Panc1 (cell line): Measurements from ENCODE around the gene FHOD1. TPM values are rescaled to one million over a fixed set of nuclear protein-coding genes. Genes with fewer than 3 reads are reported as not detected.

Source experiments
- ATAC-seq: fragments of 200-7000 bp; cut with Tn5 transposase; 2 replicates; pipeline ENCODE4 v1.9.1; 2020; ENCODE audit warnings: mild to moderate bottlenecking, moderate library complexity
- BruUV-seq: library from RNA; stranded (reverse); fragments of 400-500 nt; replicated peaks from 2 replicates; lab custom pipeline; 2021; lab: Mats Ljungman, UMichigan
- CTCF ChIA-PET: fragments of 300-600 bp; sonication (Branson Sonifier 250); formaldehyde crosslinking; loops from one replicate; lab custom pipeline; 2022; ENCODE audit warnings: antibody characterized with exemption; lab: Charles Lee
- POLR2A ChIA-PET: fragments of 300-600 bp; sonication (Branson Sonifier 250); formaldehyde crosslinking; loops from one replicate; lab custom pipeline; 2022; ENCODE audit warnings: antibody characterized with exemption; lab: Charles Lee
- DNase-seq: peaks from one replicate; pipeline ENCODE4 v3.0.0-alpha.2; 2010; ENCODE audit warnings: low read depth, low spot score
- H3K27ac ChIP-seq: 2 replicates; pipeline ENCODE4 v1.5.1; 2011; ENCODE audit warnings: mild to moderate bottlenecking, low read length, inconsistent platforms
- H3K27me3 ChIP-seq: fragments of 200-500 bp; sonication (Bioruptor generic); 2 replicates; pipeline ENCODE4 v1.6.0; 2014; ENCODE audit warnings: low read length, inconsistent platforms; ENCODE audit not compliant: control insufficient read depth, insufficient read depth
- H3K36me3 ChIP-seq: fragments of 200-500 bp; sonication (Bioruptor generic); 2 replicates; pipeline ENCODE4 v1.5.1; 2014; ENCODE audit warnings: inconsistent platforms, mild to moderate bottlenecking, low read length, moderate library complexity; ENCODE audit not compliant: control insufficient read depth, insufficient read depth
- H3K4me1 ChIP-seq: 2 replicates; pipeline ENCODE4 v1.5.1; 2011; ENCODE audit warnings: inconsistent platforms, mild to moderate bottlenecking, low read length, moderate library complexity; ENCODE audit not compliant: control insufficient read depth, insufficient read depth
- H3K4me3 ChIP-seq, 2 experiments: 2 replicates each; pipeline ENCODE4 v1.5.1; 2011 to 2012; ENCODE audit warnings: low read depth in 2 of 2, low read length in 2 of 2, mild to moderate bottlenecking in 2 of 2, inconsistent platforms in 1 of 2, moderate library complexity in 1 of 2
- H3K9me3 ChIP-seq: fragments of 200-500 bp; sonication (Bioruptor generic); 2 replicates; pipeline ENCODE4 v1.5.1; 2014; ENCODE audit warnings: low read depth, mild to moderate bottlenecking, inconsistent platforms, low read length, moderate library complexity; ENCODE audit not compliant: control insufficient read depth, insufficient read depth
- CTCF ChIP-seq: fragments of 450-650 bp; IDR thresholded peaks from 2 replicates; pipeline ENCODE4 v1.5.1; 2017; ENCODE audit warnings: mild to moderate bottlenecking
- POLR2AphosphoS5 ChIP-seq: IDR thresholded peaks from 2 replicates; pipeline ENCODE4 v1.6.1; 2012; ENCODE audit warnings: mild to moderate bottlenecking, low read depth, low read length, moderate library complexity
- REST ChIP-seq, 2 experiments: IDR thresholded peaks; 2 replicates each; pipeline ENCODE4 v1.6.1; 2011 to 2012; ENCODE audit warnings: low read depth in 2 of 2, control low read depth in 1 of 2, low read length in 1 of 2, mild to moderate bottlenecking in 1 of 2, moderate library complexity in 1 of 2; ENCODE audit not compliant: insufficient read depth in 1 of 2
- SIN3A ChIP-seq: IDR thresholded peaks from 2 replicates; pipeline ENCODE4 v1.6.1; 2012; ENCODE audit warnings: low read depth, mild to moderate bottlenecking, low read length, moderate library complexity, borderline replicate concordance; ENCODE audit not compliant: insufficient read depth
- TCF7L2 ChIP-seq: IDR thresholded peaks from 2 replicates; pipeline ENCODE4 v1.6.1; 2011; ENCODE audit warnings: mild to moderate bottlenecking, low read depth, low read length, inconsistent platforms
- in situ Hi-C: cut with HindIII; loops from 2 replicates; pipeline ENCODE4 v1.10.0; 2016; ENCODE audit warnings: low sequenced_read_pairs, low pct_unique_long_range_greater_than_20kb
- intact Hi-C: fragments of 100-400 bp; cut with micrococcal nuclease; formaldehyde crosslinking; loops from one replicate; pipeline ENCODE4 v1.10.0; 2022; ENCODE audit not compliant: unreplicated experiment
- total RNA-seq: library from RNA; stranded (reverse); gene quantifications from one replicate; pipeline ENCODE4 v1.2.1, GENCODE V29; 2021; ENCODE audit not compliant: unreplicated experiment

The FHOD1 gene
- total RNA-seq, 1 experiment from 2014 or later = 9.3 TPM

DNA sequence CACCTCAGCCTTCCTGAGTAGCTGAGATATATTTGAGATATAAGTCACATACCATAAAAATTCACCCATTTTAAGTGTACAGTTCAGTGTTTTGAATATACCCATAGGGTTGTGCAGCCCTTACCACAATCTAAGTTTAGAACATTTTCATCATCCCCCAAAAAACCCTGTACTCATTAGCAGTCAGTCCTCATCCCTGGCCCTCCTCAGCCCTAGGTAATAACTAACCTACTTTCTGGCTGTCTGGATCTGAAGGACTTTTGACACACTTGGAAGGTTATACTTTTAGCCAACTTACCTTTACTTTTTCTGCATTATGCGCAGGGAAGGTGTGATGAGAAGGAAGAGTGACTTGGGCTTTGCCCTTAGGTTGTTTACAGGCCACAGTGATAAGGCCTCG, 28.0 kb upstream of the FHOD1 start:
- CTCF ChIA-PET = no interaction called here
- no peaks in the 10 kb centered on the region for H3K27me3 ChIP-seq
- no peak for ATAC-seq
- POLR2A ChIA-PET = no interaction called here
- H3K9me3 ChIP-seq = no peaks in the 10 kb centered on the region
- peaks cover 6% of the 10 kb centered on the region; the same call in 1 of the 2 replicates for H3K4me1 ChIP-seq
- no peak overlapping the region for H3K4me3 ChIP-seq
- DNase-seq = no peak
- in situ Hi-C loops = no loop called here
- no TSS peak for BruUV-seq
- no peaks in the 10 kb centered on the region; the same call in 1 of the 2 replicates for H3K36me3 ChIP-seq
- no peak overlapping the region for H3K27ac ChIP-seq
- intact Hi-C loops = no loop called here
- no peak for TF ChIP-seq TCF7L2
- no peak for TF ChIP-seq REST (IDR thresholded peaks at IDR 0.05; ENCODE audit: insufficient read depth in 1 of 2, low read depth in 2 of 2, low read length in 1 of 2)
- no peak for TF ChIP-seq POLR2AphosphoS5
- no peak for TF ChIP-seq CTCF
- no peak for TF ChIP-seq SIN3A

DNA sequence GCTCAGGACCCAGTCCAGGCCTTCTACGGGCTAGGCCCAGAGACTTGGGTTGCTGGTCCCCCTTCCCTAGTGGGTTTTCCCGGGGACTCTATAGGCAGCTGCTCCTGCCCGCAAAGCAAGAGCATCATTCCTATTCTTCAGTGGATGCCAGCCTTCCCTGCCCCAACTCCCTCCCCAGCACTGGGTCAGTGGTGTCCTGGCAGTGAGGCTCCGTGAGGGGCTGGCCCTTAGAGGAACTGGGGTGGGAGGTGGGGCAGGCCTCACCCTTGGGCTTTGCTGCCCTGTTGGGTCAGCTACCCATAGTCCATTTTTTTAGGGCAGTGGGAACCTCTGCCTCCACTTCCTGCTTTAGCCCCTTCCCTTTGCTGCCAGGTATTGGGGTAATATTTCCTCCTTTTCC, 24.2 kb upstream of the FHOD1 start:
- intact Hi-C loops = no loop called here
- ChIA-PET CTCF (interaction anchor here (1.0 kb wide), 1 partner anchor 11 kb away, joined by 3 read pairs; no protein-coding TSS in a partner anchor), POLR2A (no interaction called here)
- Histone ChIP-seq H3K4me3 (no peak overlapping the region), H3K27ac (no peak overlapping the region), H3K36me3 (no peaks in the 10 kb centered on the region), H3K9me3 (no peaks in the 10 kb centered on the region), H3K27me3 (no peaks in the 10 kb centered on the region), H3K4me1 (no peaks in the 10 kb centered on the region; the same call in 1 of the 2 replicates)
- ATAC-seq = 0 out of 2 replicates have a peak, but pooled peaks have one; percentile 41
- in situ Hi-C loops = no loop called here
- no peak for DNase-seq
- no TSS peak for BruUV-seq
- TF ChIP-seq REST (IDR thresholded peaks at IDR 0.05; ENCODE audit: insufficient read depth in 1 of 2, low read depth in 2 of 2, low read length in 1 of 2) (no peak), POLR2AphosphoS5 (no peak), SIN3A (no peak), CTCF (no peak), TCF7L2 (no peak)
